ENCODE results near the gene NPY.

NPY gene

GRCh38 chr7:24279512-24279911 is 4.5 kb upstream of the NPY start:
- Histone ChIP-seq H3K4me3 (ENCODE audit: insufficient read depth, low read depth, low read length) (no peak overlapping the region), H3K4me1 (ENCODE audit: control insufficient read depth, insufficient read depth, low read length) (no peaks in the 10 kb centered on the region), H3K9me3 (ENCODE audit: control insufficient read depth, low read length) (no peaks in the 10 kb centered on the region), H3K27me3 (ENCODE audit: control insufficient read depth, insufficient read depth, low read length, poor library complexity, severe bottlenecking) (peaks cover 33% of the 10 kb centered on the region), H3K36me3 (ENCODE audit: control insufficient read depth, insufficient read depth, low read length) (no peaks in the 10 kb centered on the region), H3K27ac (ENCODE audit: insufficient read depth, low read depth, low read length, poor library complexity, severe bottlenecking) (no peak overlapping the region)

- no peaks in the 10 kb centered on the region for H3K9me3 ChIP-seq (ENCODE audit: control insufficient read depth, low read length)
- H3K36me3 ChIP-seq (ENCODE audit: control insufficient read depth, insufficient read depth, low read length): no peaks in the 10 kb centered on the region
- peaks cover 62% of the 10 kb centered on the region for H3K27me3 ChIP-seq (ENCODE audit: control insufficient read depth, insufficient read depth, low read length, poor library complexity, severe bottlenecking)
- 60 to 61% methylated on average over 19 of the region's 19 CpGs for WGBS, 2 experiments
- no peaks in the 10 kb centered on the region for H3K4me1 ChIP-seq (ENCODE audit: control insufficient read depth, insufficient read depth, low read length)
- H3K4me3 ChIP-seq (ENCODE audit: insufficient read depth, low read depth, low read length): no peak overlapping the region
- H3K27ac ChIP-seq (ENCODE audit: insufficient read depth, low read depth, low read length, poor library complexity, severe bottlenecking): no peak overlapping the region
Observed at GRCh38 chr7:24283554-24283896, 465 bp upstream of the NPY start.

GRCh38 chr7:24284699-24285506 is 913 bp downstream of the NPY start:
- Histone ChIP-seq H3K36me3 (ENCODE audit: control insufficient read depth, insufficient read depth, low read length) (no peaks in the 10 kb centered on the region), H3K4me3 (ENCODE audit: insufficient read depth, low read depth, low read length) (peak overlapping the region; percentile 28), H3K27ac (ENCODE audit: insufficient read depth, low read depth, low read length, poor library complexity, severe bottlenecking) (no peak overlapping the region), H3K4me1 (ENCODE audit: control insufficient read depth, insufficient read depth, low read length) (no peaks in the 10 kb centered on the region), H3K9me3 (ENCODE audit: control insufficient read depth, low read length) (no peaks in the 10 kb centered on the region), H3K27me3 (ENCODE audit: control insufficient read depth, insufficient read depth, low read length, poor library complexity, severe bottlenecking) (peaks cover 62% of the 10 kb centered on the region)
- WGBS, 2 experiments: 30 to 33% methylated on average over 51 of the region's 51 CpGs

GRCh38 chr7:24290004-24290641 is 6.1 kb downstream of the NPY start:
- Histone ChIP-seq H3K27me3 (ENCODE audit: control insufficient read depth, insufficient read depth, low read length, poor library complexity, severe bottlenecking) (peaks cover 22% of the 10 kb centered on the region), H3K4me3 (ENCODE audit: insufficient read depth, low read depth, low read length) (no peak overlapping the region), H3K27ac (ENCODE audit: insufficient read depth, low read depth, low read length, poor library complexity, severe bottlenecking) (no peak overlapping the region), H3K9me3 (ENCODE audit: control insufficient read depth, low read length) (no peaks in the 10 kb centered on the region), H3K4me1 (ENCODE audit: control insufficient read depth, insufficient read depth, low read length) (no peaks in the 10 kb centered on the region), H3K36me3 (ENCODE audit: control insufficient read depth, insufficient read depth, low read length) (no peaks in the 10 kb centered on the region)
- WGBS, 2 experiments: 51% methylated on average over 5 of the region's 5 CpGs

GRCh38 chr7:24291271-24291670 is 7.3 kb downstream of the NPY start:
- Histone ChIP-seq H3K4me3 (ENCODE audit: insufficient read depth, low read depth, low read length) (no peak overlapping the region), H3K4me1 (ENCODE audit: control insufficient read depth, insufficient read depth, low read length) (no peaks in the 10 kb centered on the region), H3K27me3 (ENCODE audit: control insufficient read depth, insufficient read depth, low read length, poor library complexity, severe bottlenecking) (peaks cover 11% of the 10 kb centered on the region), H3K9me3 (ENCODE audit: control insufficient read depth, low read length) (no peaks in the 10 kb centered on the region), H3K36me3 (ENCODE audit: control insufficient read depth, insufficient read depth, low read length) (no peaks in the 10 kb centered on the region), H3K27ac (ENCODE audit: insufficient read depth, low read depth, low read length, poor library complexity, severe bottlenecking) (no peak overlapping the region)
- WGBS, 2 experiments: 71 to 80% methylated on average over 7 of the region's 7 CpGs

- no peaks in the 10 kb centered on the region for H3K9me3 ChIP-seq (ENCODE audit: control insufficient read depth, low read length)
- H3K4me1 ChIP-seq (ENCODE audit: control insufficient read depth, insufficient read depth, low read length): no peaks in the 10 kb centered on the region
- H3K4me3 ChIP-seq (ENCODE audit: insufficient read depth, low read depth, low read length): no peak overlapping the region
- no peaks in the 10 kb centered on the region for H3K36me3 ChIP-seq (ENCODE audit: control insufficient read depth, insufficient read depth, low read length)
- H3K27me3 ChIP-seq (ENCODE audit: control insufficient read depth, insufficient read depth, low read length, poor library complexity, severe bottlenecking): no peaks in the 10 kb centered on the region
- 95 to 96% methylated on average over 3 of the region's 3 CpGs for WGBS, 2 experiments
- no peak overlapping the region for H3K27ac ChIP-seq (ENCODE audit: insufficient read depth, low read depth, low read length, poor library complexity, severe bottlenecking)
Observed at GRCh38 chr7:24297362-24297761, 13.4 kb downstream of the NPY start.

GRCh38 chr7:24298696-24299095 is 14.7 kb downstream of the NPY start:
- Histone ChIP-seq H3K36me3 (ENCODE audit: control insufficient read depth, insufficient read depth, low read length) (no peaks in the 10 kb centered on the region), H3K4me1 (ENCODE audit: control insufficient read depth, insufficient read depth, low read length) (no peaks in the 10 kb centered on the region), H3K27ac (ENCODE audit: insufficient read depth, low read depth, low read length, poor library complexity, severe bottlenecking) (no peak overlapping the region), H3K9me3 (ENCODE audit: control insufficient read depth, low read length) (no peaks in the 10 kb centered on the region), H3K27me3 (ENCODE audit: control insufficient read depth, insufficient read depth, low read length, poor library complexity, severe bottlenecking) (no peaks in the 10 kb centered on the region), H3K4me3 (ENCODE audit: insufficient read depth, low read depth, low read length) (no peak overlapping the region)

GRCh38 chr7:24299192-24299591 is 15.2 kb downstream of the NPY start:
- H3K27me3 ChIP-seq (ENCODE audit: control insufficient read depth, insufficient read depth, low read length, poor library complexity, severe bottlenecking): no peaks in the 10 kb centered on the region
- no peak overlapping the region for H3K27ac ChIP-seq (ENCODE audit: insufficient read depth, low read depth, low read length, poor library complexity, severe bottlenecking)
- H3K36me3 ChIP-seq (ENCODE audit: control insufficient read depth, insufficient read depth, low read length): no peaks in the 10 kb centered on the region
- no peaks in the 10 kb centered on the region for H3K4me1 ChIP-seq (ENCODE audit: control insufficient read depth, insufficient read depth, low read length)
- WGBS, 2 experiments: 93 to 95% methylated on average over 4 of the region's 4 CpGs
- no peaks in the 10 kb centered on the region for H3K9me3 ChIP-seq (ENCODE audit: control insufficient read depth, low read length)
- no peak overlapping the region for H3K4me3 ChIP-seq (ENCODE audit: insufficient read depth, low read depth, low read length)

GRCh38 chr7:24301703-24302102 is 17.7 kb downstream of the NPY start:
- no peaks in the 10 kb centered on the region for H3K36me3 ChIP-seq (ENCODE audit: control insufficient read depth, insufficient read depth, low read length)
- H3K9me3 ChIP-seq (ENCODE audit: control insufficient read depth, low read length): no peaks in the 10 kb centered on the region
- no peak overlapping the region for H3K27ac ChIP-seq (ENCODE audit: insufficient read depth, low read depth, low read length, poor library complexity, severe bottlenecking)
- H3K27me3 ChIP-seq (ENCODE audit: control insufficient read depth, insufficient read depth, low read length, poor library complexity, severe bottlenecking): no peaks in the 10 kb centered on the region
- no peak overlapping the region for H3K4me3 ChIP-seq (ENCODE audit: insufficient read depth, low read depth, low read length)
- WGBS, 2 experiments: 93 to 100% methylated on average over 2 of the region's 2 CpGs
- H3K4me1 ChIP-seq (ENCODE audit: control insufficient read depth, insufficient read depth, low read length): no peaks in the 10 kb centered on the region

- Histone ChIP-seq H3K27me3 (ENCODE audit: control insufficient read depth, insufficient read depth, low read length, poor library complexity, severe bottlenecking) (no peaks in the 10 kb centered on the region), H3K9me3 (ENCODE audit: control insufficient read depth, low read length) (no peaks in the 10 kb centered on the region), H3K27ac (ENCODE audit: insufficient read depth, low read depth, low read length, poor library complexity, severe bottlenecking) (no peak overlapping the region), H3K4me3 (ENCODE audit: insufficient read depth, low read depth, low read length) (no peak overlapping the region), H3K36me3 (ENCODE audit: control insufficient read depth, insufficient read depth, low read length) (no peaks in the 10 kb centered on the region), H3K4me1 (ENCODE audit: control insufficient read depth, insufficient read depth, low read length) (no peaks in the 10 kb centered on the region)
- 85 to 90% methylated on average over 5 of the region's 5 CpGs for WGBS, 2 experiments
Observed at GRCh38 chr7:24304494-24305095, 20.6 kb downstream of the NPY start.

Measured in ectodermal cell (in vitro differentiated cells).